Panc1 (cell line): ENCODE data around the gene KCNQ1. TPM values are rescaled to one million over a fixed set of nuclear protein-coding genes. Genes with fewer than 3 reads are reported as not detected.
A peak's percentile ranks its signal among the peaks of the same experiment; 100 is the strongest.

ENCODE experiments used
- ATAC-seq: fragments of 200-7000 bp; cut with Tn5 transposase; 2 replicates; pipeline ENCODE4 v1.9.1; 2020; ENCODE audit warnings: mild to moderate bottlenecking, moderate library complexity
- BruUV-seq: library from RNA; stranded (reverse); fragments of 400-500 nt; replicated peaks from 2 replicates; lab custom pipeline; 2021; lab: Mats Ljungman, UMichigan
- CTCF ChIA-PET: fragments of 300-600 bp; sonication (Branson Sonifier 250); formaldehyde crosslinking; loops from one replicate; lab custom pipeline; 2022; ENCODE audit warnings: antibody characterized with exemption; lab: Charles Lee
- POLR2A ChIA-PET: fragments of 300-600 bp; sonication (Branson Sonifier 250); formaldehyde crosslinking; loops from one replicate; lab custom pipeline; 2022; ENCODE audit warnings: antibody characterized with exemption; lab: Charles Lee
- DNase-seq: peaks from one replicate; pipeline ENCODE4 v3.0.0-alpha.2; 2010; ENCODE audit warnings: low read depth, low spot score
- H3K27ac ChIP-seq: 2 replicates; pipeline ENCODE4 v1.5.1; 2011; ENCODE audit warnings: mild to moderate bottlenecking, low read length, inconsistent platforms
- H3K27me3 ChIP-seq: fragments of 200-500 bp; sonication (Bioruptor generic); 2 replicates; pipeline ENCODE4 v1.6.0; 2014; ENCODE audit warnings: low read length, inconsistent platforms; ENCODE audit not compliant: control insufficient read depth, insufficient read depth
- H3K36me3 ChIP-seq: fragments of 200-500 bp; sonication (Bioruptor generic); 2 replicates; pipeline ENCODE4 v1.5.1; 2014; ENCODE audit warnings: inconsistent platforms, mild to moderate bottlenecking, low read length, moderate library complexity; ENCODE audit not compliant: control insufficient read depth, insufficient read depth
- H3K4me1 ChIP-seq: 2 replicates; pipeline ENCODE4 v1.5.1; 2011; ENCODE audit warnings: inconsistent platforms, mild to moderate bottlenecking, low read length, moderate library complexity; ENCODE audit not compliant: control insufficient read depth, insufficient read depth
- H3K4me3 ChIP-seq, 2 experiments: 2 replicates each; pipeline ENCODE4 v1.5.1; 2011 to 2012; ENCODE audit warnings: low read depth in 2 of 2, low read length in 2 of 2, mild to moderate bottlenecking in 2 of 2, inconsistent platforms in 1 of 2, moderate library complexity in 1 of 2
- H3K9me3 ChIP-seq: fragments of 200-500 bp; sonication (Bioruptor generic); 2 replicates; pipeline ENCODE4 v1.5.1; 2014; ENCODE audit warnings: low read depth, mild to moderate bottlenecking, inconsistent platforms, low read length, moderate library complexity; ENCODE audit not compliant: control insufficient read depth, insufficient read depth
- POLR2AphosphoS5 ChIP-seq: IDR thresholded peaks from 2 replicates; pipeline ENCODE4 v1.6.1; 2012; ENCODE audit warnings: mild to moderate bottlenecking, low read depth, low read length, moderate library complexity
- SIN3A ChIP-seq: IDR thresholded peaks from 2 replicates; pipeline ENCODE4 v1.6.1; 2012; ENCODE audit warnings: low read depth, mild to moderate bottlenecking, low read length, moderate library complexity, borderline replicate concordance; ENCODE audit not compliant: insufficient read depth
- TCF7L2 ChIP-seq: IDR thresholded peaks from 2 replicates; pipeline ENCODE4 v1.6.1; 2011; ENCODE audit warnings: mild to moderate bottlenecking, low read depth, low read length, inconsistent platforms
- in situ Hi-C: cut with HindIII; loops from 2 replicates; pipeline ENCODE4 v1.10.0; 2016; ENCODE audit warnings: low sequenced_read_pairs, low pct_unique_long_range_greater_than_20kb
- intact Hi-C: fragments of 100-400 bp; cut with micrococcal nuclease; formaldehyde crosslinking; loops from one replicate; pipeline ENCODE4 v1.10.0; 2022; ENCODE audit not compliant: unreplicated experiment
- total RNA-seq: library from RNA; stranded (reverse); gene quantifications from one replicate; pipeline ENCODE4 v1.2.1, GENCODE V29; 2021; ENCODE audit not compliant: unreplicated experiment
- TF ChIP-seq, protein P1 (sequence below), 2 experiments: IDR thresholded peaks; 2 replicates each; pipeline ENCODE4 v1.6.1; 2011 to 2012; ENCODE audit warnings: low read depth in 2 of 2, control low read depth in 1 of 2, low read length in 1 of 2, mild to moderate bottlenecking in 1 of 2, moderate library complexity in 1 of 2; ENCODE audit not compliant: insufficient read depth in 1 of 2
- TF ChIP-seq, protein P2 (sequence below): fragments of 450-650 bp; IDR thresholded peaks from 2 replicates; pipeline ENCODE4 v1.5.1; 2017; ENCODE audit warnings: mild to moderate bottlenecking

KCNQ1 gene
- total RNA-seq, 1 experiment from 2014 or later: 1.0 TPM

DNA sequence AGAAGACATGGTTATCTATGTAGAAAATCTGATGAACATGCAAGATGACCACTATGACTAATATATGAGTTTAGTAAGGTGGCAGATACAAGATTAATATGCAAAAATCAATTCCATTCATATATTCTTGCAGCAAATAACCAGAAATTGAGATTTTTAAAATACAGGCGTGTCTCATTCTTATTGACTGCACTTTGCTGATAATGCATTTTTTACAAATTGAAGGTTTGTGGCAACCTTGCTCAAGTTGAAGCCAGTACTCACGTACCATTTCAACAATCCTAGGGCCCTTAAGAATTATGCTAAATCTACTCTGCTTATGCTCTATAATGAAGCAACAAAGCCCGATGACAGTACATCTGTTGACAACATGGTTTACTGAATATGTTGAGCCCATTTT is 150.4 kb downstream of the KCNQ1 start:
- intact Hi-C loops: no loop called here
- H3K27me3 ChIP-seq: peaks cover 11% of the 10 kb centered on the region; the same call in 1 of the 2 replicates
- in situ Hi-C loops: no loop called here
- H3K4me3 ChIP-seq: no peak overlapping the region
- POLR2A ChIA-PET: no interaction called here
- peaks cover 19% of the 10 kb centered on the region for H3K9me3 ChIP-seq
- H3K36me3 ChIP-seq: no peaks in the 10 kb centered on the region
- no peak for DNase-seq
- H3K27ac ChIP-seq: no peak overlapping the region
- CTCF ChIA-PET: no interaction called here
- no peaks in the 10 kb centered on the region for H3K4me1 ChIP-seq
- ATAC-seq: no peak
- TF ChIP-seq TCF7L2 (no peak), POLR2AphosphoS5 (no peak), SIN3A (no peak)
- TF ChIP-seq, protein P1, sequence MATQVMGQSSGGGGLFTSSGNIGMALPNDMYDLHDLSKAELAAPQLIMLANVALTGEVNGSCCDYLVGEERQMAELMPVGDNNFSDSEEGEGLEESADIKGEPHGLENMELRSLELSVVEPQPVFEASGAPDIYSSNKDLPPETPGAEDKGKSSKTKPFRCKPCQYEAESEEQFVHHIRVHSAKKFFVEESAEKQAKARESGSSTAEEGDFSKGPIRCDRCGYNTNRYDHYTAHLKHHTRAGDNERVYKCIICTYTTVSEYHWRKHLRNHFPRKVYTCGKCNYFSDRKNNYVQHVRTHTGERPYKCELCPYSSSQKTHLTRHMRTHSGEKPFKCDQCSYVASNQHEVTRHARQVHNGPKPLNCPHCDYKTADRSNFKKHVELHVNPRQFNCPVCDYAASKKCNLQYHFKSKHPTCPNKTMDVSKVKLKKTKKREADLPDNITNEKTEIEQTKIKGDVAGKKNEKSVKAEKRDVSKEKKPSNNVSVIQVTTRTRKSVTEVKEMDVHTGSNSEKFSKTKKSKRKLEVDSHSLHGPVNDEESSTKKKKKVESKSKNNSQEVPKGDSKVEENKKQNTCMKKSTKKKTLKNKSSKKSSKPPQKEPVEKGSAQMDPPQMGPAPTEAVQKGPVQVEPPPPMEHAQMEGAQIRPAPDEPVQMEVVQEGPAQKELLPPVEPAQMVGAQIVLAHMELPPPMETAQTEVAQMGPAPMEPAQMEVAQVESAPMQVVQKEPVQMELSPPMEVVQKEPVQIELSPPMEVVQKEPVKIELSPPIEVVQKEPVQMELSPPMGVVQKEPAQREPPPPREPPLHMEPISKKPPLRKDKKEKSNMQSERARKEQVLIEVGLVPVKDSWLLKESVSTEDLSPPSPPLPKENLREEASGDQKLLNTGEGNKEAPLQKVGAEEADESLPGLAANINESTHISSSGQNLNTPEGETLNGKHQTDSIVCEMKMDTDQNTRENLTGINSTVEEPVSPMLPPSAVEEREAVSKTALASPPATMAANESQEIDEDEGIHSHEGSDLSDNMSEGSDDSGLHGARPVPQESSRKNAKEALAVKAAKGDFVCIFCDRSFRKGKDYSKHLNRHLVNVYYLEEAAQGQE (IDR thresholded peaks at IDR 0.05; ENCODE audit: insufficient read depth in 1 of 2, low read depth in 2 of 2, low read length in 1 of 2): no peak
- TF ChIP-seq, protein P2, sequence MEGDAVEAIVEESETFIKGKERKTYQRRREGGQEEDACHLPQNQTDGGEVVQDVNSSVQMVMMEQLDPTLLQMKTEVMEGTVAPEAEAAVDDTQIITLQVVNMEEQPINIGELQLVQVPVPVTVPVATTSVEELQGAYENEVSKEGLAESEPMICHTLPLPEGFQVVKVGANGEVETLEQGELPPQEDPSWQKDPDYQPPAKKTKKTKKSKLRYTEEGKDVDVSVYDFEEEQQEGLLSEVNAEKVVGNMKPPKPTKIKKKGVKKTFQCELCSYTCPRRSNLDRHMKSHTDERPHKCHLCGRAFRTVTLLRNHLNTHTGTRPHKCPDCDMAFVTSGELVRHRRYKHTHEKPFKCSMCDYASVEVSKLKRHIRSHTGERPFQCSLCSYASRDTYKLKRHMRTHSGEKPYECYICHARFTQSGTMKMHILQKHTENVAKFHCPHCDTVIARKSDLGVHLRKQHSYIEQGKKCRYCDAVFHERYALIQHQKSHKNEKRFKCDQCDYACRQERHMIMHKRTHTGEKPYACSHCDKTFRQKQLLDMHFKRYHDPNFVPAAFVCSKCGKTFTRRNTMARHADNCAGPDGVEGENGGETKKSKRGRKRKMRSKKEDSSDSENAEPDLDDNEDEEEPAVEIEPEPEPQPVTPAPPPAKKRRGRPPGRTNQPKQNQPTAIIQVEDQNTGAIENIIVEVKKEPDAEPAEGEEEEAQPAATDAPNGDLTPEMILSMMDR: no peak
- BruUV-seq: no TSS peak

DNA sequence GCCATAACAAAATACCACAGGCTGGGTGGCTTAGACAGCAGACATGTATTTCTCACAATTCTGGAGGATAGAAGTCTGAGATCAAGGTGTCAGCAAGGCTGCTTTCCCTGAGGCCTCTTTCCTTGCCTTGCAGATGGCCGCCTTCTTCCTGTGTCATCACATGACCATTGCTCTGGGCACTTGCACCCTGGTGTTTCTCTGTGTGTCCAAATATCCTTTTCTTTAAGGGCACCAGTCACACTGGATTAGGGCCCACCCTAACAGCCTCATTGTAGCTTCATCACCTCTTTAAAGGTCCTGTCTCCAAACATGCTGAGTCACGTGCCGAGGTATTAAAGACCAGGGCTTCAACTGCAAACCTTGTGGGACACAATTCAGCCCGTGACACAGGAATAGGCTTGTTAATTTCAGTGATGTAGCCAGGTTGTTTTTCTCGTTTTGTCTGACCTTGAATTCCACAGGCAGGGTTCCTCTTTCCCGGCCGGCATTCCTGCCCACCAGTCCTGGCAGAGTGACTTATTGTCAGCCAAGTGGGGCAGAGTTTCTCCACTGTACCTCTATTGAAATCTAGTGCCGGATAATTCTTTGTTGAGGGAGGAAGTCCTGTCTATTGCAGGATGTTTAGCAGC is 154.9 kb downstream of the KCNQ1 start:
- TF ChIP-seq, protein P2: no peak
- no peak for TF ChIP-seq TCF7L2
- TF ChIP-seq SIN3A: no peak
- no peak for TF ChIP-seq POLR2AphosphoS5
- TF ChIP-seq, protein P1 (IDR thresholded peaks at IDR 0.05; ENCODE audit: insufficient read depth in 1 of 2, low read depth in 2 of 2, low read length in 1 of 2): no peak
- DNase-seq (no peak), ATAC-seq (peak; percentile 38; the same call in 1 of the 2 replicates)
- BruUV-seq: no TSS peak
- Histone ChIP-seq H3K4me3 (no peak overlapping the region), H3K4me1 (no peaks in the 10 kb centered on the region), H3K27me3 (peaks cover 8% of the 10 kb centered on the region; the same call in 1 of the 2 replicates), H3K36me3 (no peaks in the 10 kb centered on the region), H3K27ac (no peak overlapping the region), H3K9me3 (peaks cover 19% of the 10 kb centered on the region)
- CTCF ChIA-PET: no interaction called here
- in situ Hi-C loops (no loop called here), intact Hi-C loops (no loop called here)
- POLR2A ChIA-PET: no interaction called here
